ENCODE measurements around the gene DNAJB2.
A peak's percentile ranks its signal among the peaks of the same experiment; 100 is the strongest.
"Not testable (repeated sequence)": the region's sequence is repeated elsewhere in the genome, so short reads cannot be mapped to it uniquely, and the experiment has no call there.

DNAJB2 gene

GRCh38 chr2:219306047-219306446 lies 26.9 kb downstream of the DNAJB2 start:
- DNase-seq = no peak

GRCh38 chr2:219308142-219309101 lies 29.3 kb downstream of the DNAJB2 start:
- peak; percentile 88 for DNase-seq

- no peak for DNase-seq
Measured at GRCh38 chr2:219309278-219309677, 30.1 kb downstream of the DNAJB2 start, which contains the start of gene PTPRN. TSS of gene PTPRN (minus strand) at chr2:219309401. CDS start at chr2:219309332, 69 bp downstream.

GRCh38 chr2:219312683-219313263 lies 33.6 kb downstream of the DNAJB2 start:
- DNase-seq = not testable (repeated sequence)

- DNase-seq = no peak
Measured at GRCh38 chr2:219314804-219315468, 35.8 kb downstream of the DNAJB2 start.

- no peak for DNase-seq
Measured at GRCh38 chr2:219323434-219323833, 44.3 kb downstream of the DNAJB2 start.

GRCh38 chr2:219325136-219325535 lies 46.0 kb downstream of the DNAJB2 start:
- DNase-seq = no peak

- DNase-seq = peak; percentile 10
Measured at GRCh38 chr2:219325657-219326315, 46.6 kb downstream of the DNAJB2 start.

GRCh38 chr2:219327719-219328118 lies 48.6 kb downstream of the DNAJB2 start:
- DNase-seq = no peak

- peak; percentile 60 for DNase-seq
Measured at GRCh38 chr2:219331560-219332213, 52.5 kb downstream of the DNAJB2 start.

- no peak for DNase-seq
Measured at GRCh38 chr2:219332542-219332941, 53.4 kb downstream of the DNAJB2 start, which contains the start of gene RESP18. TSS of gene RESP18 (minus strand) at chr2:219332744.

GRCh38 chr2:219334076-219334475 lies 54.9 kb downstream of the DNAJB2 start:
- DNase-seq = no peak

GRCh38 chr2:219335373-219335786 lies 56.2 kb downstream of the DNAJB2 start:
- no peak for DNase-seq

All from hematopoietic multipotent progenitor cell treated with erythropoietin and hydrocortisone succinate and interleukin-3 and kit ligand, for 4 days (in vitro differentiated cells).